ENCODE data around the gene PDE11A. TPM values are rescaled to one million over a fixed set of nuclear protein-coding genes. Genes with fewer than 3 reads are reported as not detected.
"Not testable (repeated sequence)": the region's sequence is repeated elsewhere in the genome, so short reads cannot be mapped to it uniquely, and the experiment has no call there.

PDE11A gene
- 0.48 TPM in 1 of 2 replicates, not detected in the other for total RNA-seq

GRCh38 chr2:178072383-178073301, at the start of gene PDE11A:
Gene PDE11A (minus strand): TSS chr2:178072777. CDS start chr2:178072437, 340 bp downstream.
- no peak for DNase-seq (ENCODE audit: extremely low read depth, low read depth, low spot score)

GRCh38 chr2:178119179-178119922, 46.8 kb upstream of the PDE11A start:
- DNase-seq (ENCODE audit: extremely low read depth, low read depth, low spot score): no peak

- DNase-seq (ENCODE audit: extremely low read depth, low read depth, low spot score): no peak
Observed at GRCh38 chr2:178117725-178118124, 45.1 kb upstream of the PDE11A start.

- no peak for DNase-seq (ENCODE audit: extremely low read depth, low read depth, low spot score)
Observed at GRCh38 chr2:178115271-178115670, 42.7 kb upstream of the PDE11A start.

GRCh38 chr2:178114462-178114861, 41.9 kb upstream of the PDE11A start:
- DNase-seq (ENCODE audit: extremely low read depth, low read depth, low spot score): no peak

GRCh38 chr2:178112202-178113152, 39.9 kb upstream of the PDE11A start, which contains the start of gene RBM45:
Gene RBM45 (plus strand): TSS chr2:178112437. CDS start chr2:178112547, 110 bp downstream.
- DNase-seq (ENCODE audit: extremely low read depth, low read depth, low spot score): peak; percentile 33

- DNase-seq (ENCODE audit: extremely low read depth, low read depth, low spot score): no peak
Observed at GRCh38 chr2:178111743-178112142, 39.2 kb upstream of the PDE11A start.

GRCh38 chr2:178110681-178111080, 38.1 kb upstream of the PDE11A start:
- DNase-seq (ENCODE audit: extremely low read depth, low read depth, low spot score): no peak

- peak; percentile 5 for DNase-seq (ENCODE audit: extremely low read depth, low read depth, low spot score)
Observed at GRCh38 chr2:178109813-178110212, 37.2 kb upstream of the PDE11A start.

- DNase-seq (ENCODE audit: extremely low read depth, low read depth, low spot score): no peak
Observed at GRCh38 chr2:178108176-178108575, 35.6 kb upstream of the PDE11A start.

- no peak for DNase-seq (ENCODE audit: extremely low read depth, low read depth, low spot score)
Observed at GRCh38 chr2:178106053-178106452, 33.5 kb upstream of the PDE11A start.

- no peak for DNase-seq (ENCODE audit: extremely low read depth, low read depth, low spot score)
Observed at GRCh38 chr2:178105566-178105965, 33.0 kb upstream of the PDE11A start.

- no peak for DNase-seq (ENCODE audit: extremely low read depth, low read depth, low spot score)
Observed at GRCh38 chr2:178101321-178102079, 28.9 kb upstream of the PDE11A start.

- no peak for DNase-seq (ENCODE audit: extremely low read depth, low read depth, low spot score)
Observed at GRCh38 chr2:178093471-178093870, 20.9 kb upstream of the PDE11A start.

GRCh38 chr2:178088774-178089270, 16.2 kb upstream of the PDE11A start:
- DNase-seq (ENCODE audit: extremely low read depth, low read depth, low spot score): no peak

GRCh38 chr2:178084273-178084672, 11.7 kb upstream of the PDE11A start:
- DNase-seq (ENCODE audit: extremely low read depth, low read depth, low spot score): no peak

- no peak for DNase-seq (ENCODE audit: extremely low read depth, low read depth, low spot score)
Observed at GRCh38 chr2:178082408-178083045, 9.9 kb upstream of the PDE11A start.

- DNase-seq (ENCODE audit: extremely low read depth, low read depth, low spot score): not testable (repeated sequence)
Observed at GRCh38 chr2:178079279-178079678, 6.7 kb upstream of the PDE11A start.

GRCh38 chr2:178076130-178076529, 3.6 kb upstream of the PDE11A start:
- DNase-seq (ENCODE audit: extremely low read depth, low read depth, low spot score): no peak

All from glomerular endothelial cell (primary cell).